ENCODE measurements around the gene ZNF600.
"Not testable (repeated sequence)": the region's sequence is repeated elsewhere in the genome, so short reads cannot be mapped to it uniquely, and the experiment has no call there.

ZNF600 gene

GRCh38 chr19:52741951-52742485, 44.6 kb downstream of the ZNF600 start:
- DNase-seq (ENCODE audit: low read depth): no peak

GRCh38 chr19:52741371-52741770, 45.2 kb downstream of the ZNF600 start:
- not testable (repeated sequence) for DNase-seq (ENCODE audit: low read depth)

GRCh38 chr19:52739576-52739975, 47.0 kb downstream of the ZNF600 start:
- no peak for DNase-seq (ENCODE audit: low read depth)

- DNase-seq (ENCODE audit: low read depth): no peak
Observed at GRCh38 chr19:52735734-52736133, 50.9 kb downstream of the ZNF600 start.

- peak; percentile 56 for DNase-seq (ENCODE audit: low read depth)
Observed at GRCh38 chr19:52734893-52735661, 51.5 kb downstream of the ZNF600 start, which contains the start of gene ZNF611. TSS of gene ZNF611 (minus strand) at chr19:52735044. CDS start at chr19:52715894, 19,150 bp downstream.

- no peak for DNase-seq (ENCODE audit: low read depth)
Observed at GRCh38 chr19:52734331-52734892, 52.2 kb downstream of the ZNF600 start.

- not testable (repeated sequence) for DNase-seq (ENCODE audit: low read depth)
Observed at GRCh38 chr19:52726051-52726450, 60.5 kb downstream of the ZNF600 start.

GRCh38 chr19:52725528-52725961, 61.0 kb downstream of the ZNF600 start:
- no peak for DNase-seq (ENCODE audit: low read depth)

GRCh38 chr19:52724701-52725514, 61.7 kb downstream of the ZNF600 start:
- no peak for DNase-seq (ENCODE audit: low read depth)

- not testable (repeated sequence) for DNase-seq (ENCODE audit: low read depth)
Observed at GRCh38 chr19:52723907-52724598, 62.5 kb downstream of the ZNF600 start.

GRCh38 chr19:52722062-52723003, 64.3 kb downstream of the ZNF600 start:
- peak; percentile 72 for DNase-seq (ENCODE audit: low read depth)

- not testable (repeated sequence) for DNase-seq (ENCODE audit: low read depth)
Observed at GRCh38 chr19:52720541-52720940, 66.0 kb downstream of the ZNF600 start.

- DNase-seq (ENCODE audit: low read depth): no peak
Observed at GRCh38 chr19:52716522-52716921, 70.1 kb downstream of the ZNF600 start.

- not testable (repeated sequence) for DNase-seq (ENCODE audit: low read depth)
Observed at GRCh38 chr19:52715902-52716301, 70.7 kb downstream of the ZNF600 start.

GRCh38 chr19:52715330-52715729, 71.3 kb downstream of the ZNF600 start:
- not testable (repeated sequence) for DNase-seq (ENCODE audit: low read depth)
